Stimulated activated CD4-positive, alpha-beta T cell treated with anti-CD3 and anti-CD28 coated beads, Interleukin-4, amount 100 ng/mL, for 4 hours (primary cell): ENCODE results near the gene CRMP1.
"Not testable (repeated sequence)": the region's sequence is repeated elsewhere in the genome, so short reads cannot be mapped to it uniquely, and the experiment has no call there.

Experiments
- DNase-seq, 2 experiments: peaks; one replicate each; pipeline ENCODE4 v3.0.0-alpha.2; 2020

CRMP1 gene

GRCh38 chr4:5816851-5817375 is 76.0 kb downstream of the CRMP1 start:
- DNase-seq: no peak

- no peak for DNase-seq
Measured at GRCh38 chr4:5816101-5816500, 76.8 kb downstream of the CRMP1 start.

- no peak for DNase-seq
Measured at GRCh38 chr4:5815641-5816040, 77.2 kb downstream of the CRMP1 start.

- DNase-seq: no peak
Measured at GRCh38 chr4:5814421-5814820, 78.5 kb downstream of the CRMP1 start.

- DNase-seq: no peak
Measured at GRCh38 chr4:5813882-5814255, 79.0 kb downstream of the CRMP1 start.

GRCh38 chr4:5812506-5813229 is 80.2 kb downstream of the CRMP1 start:
- DNase-seq: no peak

GRCh38 chr4:5812057-5812456 is 80.8 kb downstream of the CRMP1 start:
- not testable (repeated sequence) for DNase-seq

- DNase-seq: no peak
Measured at GRCh38 chr4:5810770-5811430, 82.0 kb downstream of the CRMP1 start.

GRCh38 chr4:5810151-5810550 is 82.7 kb downstream of the CRMP1 start:
- no peak for DNase-seq

GRCh38 chr4:5809216-5809776 is 83.6 kb downstream of the CRMP1 start:
- DNase-seq: no peak

GRCh38 chr4:5808081-5808741 is 84.7 kb downstream of the CRMP1 start:
- no peak for DNase-seq

GRCh38 chr4:5805270-5805669 is 87.6 kb downstream of the CRMP1 start:
- no peak for DNase-seq

- DNase-seq: no peak
Measured at GRCh38 chr4:5804656-5805055, 88.2 kb downstream of the CRMP1 start.

- DNase-seq: no peak
Measured at GRCh38 chr4:5802565-5802964, 90.3 kb downstream of the CRMP1 start.

GRCh38 chr4:5801696-5802095 is 91.2 kb downstream of the CRMP1 start:
- DNase-seq: no peak

GRCh38 chr4:5800496-5800895 is 92.4 kb downstream of the CRMP1 start:
- DNase-seq: no peak

GRCh38 chr4:5799406-5799805 is 93.5 kb downstream of the CRMP1 start:
- DNase-seq: no peak

GRCh38 chr4:5798946-5799345 is 93.9 kb downstream of the CRMP1 start:
- DNase-seq: no peak

- DNase-seq: no peak
Measured at GRCh38 chr4:5798462-5798861, 94.4 kb downstream of the CRMP1 start.

GRCh38 chr4:5797866-5798265 is 95.0 kb downstream of the CRMP1 start:
- DNase-seq: no peak

- no peak for DNase-seq
Measured at GRCh38 chr4:5796976-5797375, 95.9 kb downstream of the CRMP1 start.

GRCh38 chr4:5795580-5795979 is 97.3 kb downstream of the CRMP1 start:
- no peak for DNase-seq

- DNase-seq: no peak
Measured at GRCh38 chr4:5793514-5793913, 99.4 kb downstream of the CRMP1 start.

- no peak for DNase-seq
Measured at GRCh38 chr4:5791654-5792053, 101.2 kb downstream of the CRMP1 start.
